ENCODE results near the gene GRID1.

The GRID1 gene

DNA sequence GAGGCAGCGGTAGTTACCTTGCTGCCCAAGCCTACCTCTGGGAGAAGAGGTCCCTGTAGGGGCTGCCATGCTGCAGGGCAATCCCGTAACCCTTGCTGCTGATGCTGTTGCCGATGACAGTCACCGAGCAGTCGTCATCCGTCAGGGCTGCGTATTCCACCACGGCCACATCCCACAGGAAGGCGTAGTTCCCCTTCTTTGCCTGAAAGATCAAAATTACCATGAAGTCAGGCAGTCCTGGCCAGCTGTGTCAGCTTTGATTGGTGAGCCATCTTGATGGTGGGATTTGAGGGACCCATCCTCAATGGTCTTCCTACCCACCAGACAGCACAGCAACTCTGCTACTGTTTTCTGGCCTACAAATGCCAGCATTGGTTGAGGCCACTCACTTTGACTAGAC, 746.8 kb downstream of the GRID1 start:
- DNase-seq = no peak

GRCh38 chr10:85618841-85619240, 747.8 kb downstream of the GRID1 start:
- DNase-seq = no peak

GRCh38 chr10:85617751-85618546, 748.6 kb downstream of the GRID1 start:
- DNase-seq = no peak

DNA sequence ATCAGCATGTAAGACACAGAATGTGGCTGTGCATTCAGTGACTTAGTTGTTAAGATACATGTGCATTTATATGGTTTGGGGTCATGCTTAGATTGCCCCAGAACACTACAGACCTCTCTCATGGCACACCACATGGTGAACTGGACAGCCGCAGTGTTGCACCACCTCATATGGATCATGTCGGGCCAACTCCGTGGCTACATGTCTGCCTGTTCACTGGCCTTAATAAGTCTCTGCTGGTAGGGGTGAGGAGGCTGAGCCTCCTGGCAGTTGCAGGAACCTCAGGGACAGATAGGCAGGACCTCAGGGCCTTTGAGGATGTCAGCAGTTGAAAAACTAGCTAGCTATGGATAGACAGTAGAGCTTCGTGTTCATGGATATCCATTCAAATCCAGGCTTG, 751.0 kb downstream of the GRID1 start:
- no peak for DNase-seq

- no peak for DNase-seq
These were observed 751.6 kb downstream of the GRID1 start for GRCh38 chr10:85614981-85615380.

GRCh38 chr10:85614566-85614965, 752.0 kb downstream of the GRID1 start:
- DNase-seq = no peak

- DNase-seq = no peak
These were observed 753.2 kb downstream of the GRID1 start for GRCh38 chr10:85613391-85613790.

- DNase-seq = no peak
These were observed 753.8 kb downstream of the GRID1 start for GRCh38 chr10:85612833-85613232.

GRCh38 chr10:85612378-85612775, 754.2 kb downstream of the GRID1 start:
- no peak for DNase-seq

DNA sequence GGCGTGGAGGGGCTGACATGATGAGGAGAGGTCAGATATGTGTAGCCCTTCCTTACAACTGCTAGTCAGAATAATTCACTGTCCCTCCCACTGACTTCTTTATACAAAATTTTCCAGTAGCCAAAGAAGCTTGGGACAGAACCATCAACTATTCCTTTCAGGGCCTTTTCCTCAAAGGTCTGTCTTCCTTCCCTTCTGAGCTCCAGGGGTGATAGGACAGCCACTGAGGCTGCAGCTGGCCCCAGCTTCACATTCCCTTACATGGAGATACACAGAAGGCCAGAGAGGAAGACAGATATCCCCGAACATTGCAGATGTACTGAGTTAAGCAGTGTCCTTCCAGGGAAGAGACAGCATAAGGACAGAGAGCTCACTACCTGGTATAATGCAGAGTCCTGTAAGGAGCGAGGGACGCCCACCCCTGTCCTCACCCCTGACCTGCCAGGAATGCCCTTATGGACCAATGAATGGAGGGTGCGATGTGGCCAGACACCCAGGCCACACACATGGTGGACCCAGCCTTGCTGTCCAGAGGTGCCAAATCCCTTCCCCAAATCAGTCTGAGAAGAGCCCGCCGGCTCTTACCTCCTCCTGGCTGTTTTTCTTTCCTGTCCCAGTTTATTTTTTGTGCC, 754.7 kb downstream of the GRID1 start:
- no peak for DNase-seq

GRCh38 chr10:85611093-85611740, 755.4 kb downstream of the GRID1 start:
- DNase-seq = no peak

DNA sequence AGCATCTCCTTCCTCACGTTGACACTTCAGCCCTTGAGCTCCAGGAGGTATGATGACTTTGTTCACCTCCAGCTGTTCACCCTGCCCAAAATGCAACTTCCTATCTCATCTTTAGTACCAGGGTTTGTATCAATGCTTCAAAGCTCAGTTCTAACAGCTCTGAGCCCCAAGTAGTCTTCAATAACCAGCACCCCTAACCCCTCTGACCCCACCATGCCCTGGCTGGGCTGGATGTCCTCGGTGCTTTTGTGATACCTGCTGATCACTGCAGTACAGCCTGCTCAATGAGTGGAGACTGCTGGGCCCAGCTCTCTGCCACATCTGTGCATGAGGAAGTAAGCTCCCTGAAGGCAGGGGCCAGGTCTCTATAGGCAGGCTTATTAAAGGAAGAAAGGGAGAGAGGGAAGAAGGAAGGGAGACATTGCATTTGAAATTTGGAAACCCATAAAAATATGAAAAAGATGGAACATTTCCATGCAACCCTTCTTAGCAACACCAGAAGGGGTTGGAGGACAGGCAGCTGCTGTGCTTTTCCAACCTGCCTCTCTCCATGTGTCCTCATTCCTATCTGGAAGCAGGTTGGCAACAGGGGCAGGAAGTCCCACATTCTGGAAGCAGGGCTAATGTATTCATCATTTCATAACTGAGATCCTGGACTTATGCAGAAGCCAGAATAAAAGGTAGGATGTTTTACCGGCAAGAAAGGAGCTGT, 756.1 kb downstream of the GRID1 start:
- no peak for DNase-seq

- no peak for DNase-seq
These were observed 757.1 kb downstream of the GRID1 start for GRCh38 chr10:85609509-85609908.

- DNase-seq = no peak
These were observed 757.9 kb downstream of the GRID1 start for GRCh38 chr10:85608706-85609105.

DNA sequence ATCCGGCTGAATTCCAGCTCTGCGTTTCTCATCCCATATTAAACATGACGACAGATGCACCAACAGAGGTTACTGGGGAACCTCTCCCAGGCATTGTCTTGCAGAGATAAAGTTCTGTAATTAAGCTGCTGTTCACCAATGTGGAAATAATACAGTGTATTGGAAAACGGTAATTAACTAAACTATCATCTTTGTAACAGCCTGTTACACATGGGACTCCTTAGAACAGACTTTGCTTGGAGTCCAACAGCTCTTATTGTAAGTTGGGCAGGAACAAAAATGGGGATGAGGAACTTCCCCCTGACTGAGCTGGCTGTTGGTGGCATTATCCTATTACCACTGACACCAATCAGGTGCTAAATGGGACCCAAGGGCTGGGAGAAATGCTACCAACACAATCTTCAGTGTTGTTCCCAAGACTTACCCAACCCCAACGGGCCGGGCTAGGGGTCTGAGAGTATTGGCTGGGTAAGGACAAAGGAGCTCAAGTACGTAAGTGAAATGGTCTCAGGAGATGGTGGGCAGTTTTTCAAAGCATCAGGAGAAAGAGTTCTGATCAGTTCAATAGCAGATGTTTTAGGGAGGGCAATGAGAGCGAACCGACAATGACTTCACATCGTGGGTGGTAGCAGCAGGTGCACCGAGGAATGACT, 759.4 kb downstream of the GRID1 start:
- no peak for DNase-seq

- no peak for DNase-seq
These were observed 760.2 kb downstream of the GRID1 start for GRCh38 chr10:85606401-85606800.

DNA sequence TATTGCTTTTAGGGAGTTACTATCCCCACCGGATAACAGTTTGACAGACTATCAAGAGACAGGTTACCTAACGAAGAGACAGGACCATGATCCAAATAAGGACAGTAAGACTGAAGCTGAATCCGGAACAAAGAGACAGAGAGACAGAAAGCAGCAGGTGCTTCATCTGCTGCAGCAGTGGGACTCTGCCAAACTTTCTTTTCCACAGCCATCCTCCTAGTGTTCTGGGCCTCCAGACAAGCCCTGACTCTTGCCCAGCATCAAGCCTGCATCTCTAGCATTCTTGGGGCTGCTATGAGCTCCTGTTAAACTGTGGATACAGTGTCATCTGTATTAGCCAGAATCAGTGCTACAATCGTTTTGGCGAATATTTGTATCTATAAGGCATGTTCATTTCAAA, 761.7 kb downstream of the GRID1 start:
- no peak for DNase-seq

DNA sequence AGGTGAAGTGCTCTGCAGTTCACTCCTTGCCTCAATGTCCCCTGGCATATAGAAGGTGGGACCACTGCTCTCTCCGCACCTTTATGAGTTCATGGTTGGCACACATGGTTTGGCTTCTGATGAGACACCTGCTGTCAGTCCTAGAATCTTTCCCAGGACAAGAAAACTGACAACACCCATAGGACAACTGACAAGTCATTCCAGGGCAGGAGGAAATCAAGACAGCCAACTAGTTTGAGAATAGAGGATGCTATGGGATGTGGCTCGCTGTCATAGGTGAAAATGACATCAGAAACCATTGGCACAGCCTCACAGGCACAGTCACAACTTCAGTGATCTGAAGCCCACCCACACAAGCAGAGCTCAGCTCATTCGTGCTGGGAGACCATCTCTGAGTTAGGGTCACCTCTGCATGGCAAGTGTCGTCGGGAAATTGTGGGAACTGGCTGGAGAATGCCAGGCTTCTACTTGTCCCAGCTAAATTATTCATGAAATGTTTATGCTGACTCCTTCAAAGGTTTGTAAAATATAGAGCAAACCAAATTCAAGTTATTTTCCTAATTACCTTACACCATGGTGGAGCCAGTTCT, 762.4 kb downstream of the GRID1 start:
- no peak for DNase-seq

- no peak for DNase-seq
These were observed 763.2 kb downstream of the GRID1 start for GRCh38 chr10:85603151-85603940.

- no peak for DNase-seq
These were observed 763.9 kb downstream of the GRID1 start for GRCh38 chr10:85602713-85603112.

DNA sequence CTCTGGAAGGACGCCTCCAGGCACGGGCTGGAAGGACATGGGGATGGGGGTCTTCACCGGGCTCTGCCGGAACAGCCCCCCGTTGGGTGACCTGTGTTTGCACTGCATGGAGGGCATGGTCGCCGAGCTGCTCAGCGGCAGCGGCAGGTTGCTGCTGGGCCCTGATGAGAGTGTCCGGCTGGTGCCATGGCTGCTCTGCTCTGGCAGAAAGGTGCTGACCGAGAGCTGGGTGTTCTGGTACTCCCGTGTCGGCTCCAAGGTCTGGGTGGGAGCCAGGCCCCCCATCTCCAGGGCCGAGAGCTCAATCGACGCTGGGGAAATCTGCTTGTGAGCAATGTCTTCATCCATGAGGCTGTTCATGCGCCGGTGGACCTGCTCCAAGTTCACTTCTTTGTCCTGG, 764.3 kb downstream of the GRID1 start:
- DNase-seq = no peak

- DNase-seq = no peak
These were observed 765.1 kb downstream of the GRID1 start for GRCh38 chr10:85601526-85601925.
